ENCODE data around the gene KAT6B. TPM values are rescaled to one million over a fixed set of nuclear protein-coding genes. Genes with fewer than 3 reads are reported as not detected.

The KAT6B gene
- total and polyA plus RNA-seq, 2 of the 8 experiments (the other 6 are each of a cell fraction or from before 2014, with no cell fraction given), result 7.3 to 30.8 TPM

GRCh38 chr10:74810087-74810486, 16.3 kb upstream of the KAT6B start:
- CTCF ChIA-PET (ENCODE audit: partially characterized antibody), result no interaction called here
- Histone ChIP-seq H3K79me2 (ENCODE audit: control insufficient read depth in 1 of 2, insufficient read depth in 2 of 2, low read length in 2 of 2) (no peaks in the 10 kb centered on the region), H3K14ac (ENCODE audit: insufficient read length) (no peak overlapping the region), H3K4ac (replicated peaks; ENCODE audit: insufficient read length, low read depth, low read length) (no peak overlapping the region), H4K8ac (ENCODE audit: extremely low read depth, insufficient read depth, low read length) (no peak overlapping the region), H3K79me1 (ENCODE audit: low read depth, low read length) (no peaks in the 10 kb centered on the region), H2BK20ac (ENCODE audit: low read length) (no peak overlapping the region), H2AK5ac (ENCODE audit: low read depth, low read length) (no peak overlapping the region), H4K20me1 (replicated peaks in 1 of 2; ENCODE audit: control insufficient read depth in 1 of 2, insufficient read depth in 2 of 2, low read length in 2 of 2) (no peaks in the 10 kb centered on the region), H3K27ac (ENCODE audit: low read depth, low read length) (no peak overlapping the region), H3K4me2 (ENCODE audit: insufficient read depth in 1 of 2, low read depth in 2 of 2, low read length in 2 of 2) (no peak overlapping the region), H3K9me3 (ENCODE audit: insufficient read depth in 2 of 2, low read depth in 1 of 2, low read length in 1 of 2) (no peaks in the 10 kb centered on the region), H3K27me3 (replicated peaks in 1 of 4; ENCODE audit: control insufficient read depth in 3 of 4, extremely low read depth in 1 of 4, insufficient read depth in 3 of 4, low read length in 3 of 4) (peaks cover 0 to 2% (median 0%) of the 10 kb centered on the region in 4 experiments; a peak in 1 of 7 replicates), H3K23me2 (ENCODE audit: low read depth, low read length) (peaks cover 3% of the 10 kb centered on the region; the same call in 1 of the 2 replicates), H3K4me3 (ENCODE audit: extremely low read depth in 1 of 4, insufficient read depth in 2 of 4, low read depth in 3 of 4, low read length in 4 of 4) (no peak overlapping the region), H3K4me1 (replicated peaks in 1 of 4; ENCODE audit: control insufficient read depth in 3 of 4, insufficient read depth in 4 of 4, low read length in 3 of 4) (peaks cover 0 to 17% (median 5%) of the 10 kb centered on the region in 4 experiments; a peak in 6 of 7 replicates), H3K36me3 (ENCODE audit: control insufficient read depth in 2 of 4, insufficient read depth in 4 of 4, low read length in 3 of 4) (no peaks in the 10 kb centered on the region), H4K91ac (replicated peaks; ENCODE audit: insufficient read length, low read length) (no peak overlapping the region), H2BK15ac (ENCODE audit: low read length) (no peak overlapping the region), H3K18ac (ENCODE audit: extremely low read depth, low read length) (no peak overlapping the region), H3K56ac (replicated peaks; ENCODE audit: insufficient read length, low read depth, low read length) (no peak overlapping the region), H4K5ac (ENCODE audit: insufficient read length, low read depth, low read length) (no peak overlapping the region), H3K9ac (replicated peaks in 1 of 4; ENCODE audit: extremely low read depth in 1 of 4, low read depth in 3 of 4, low read length in 3 of 4) (no peak overlapping the region), H2BK12ac (ENCODE audit: low read depth, low read length) (no peak overlapping the region), H2AFZ (ENCODE audit: low read length) (no peak overlapping the region), H3K23ac (ENCODE audit: insufficient read length) (no peak overlapping the region), H2BK120ac (replicated peaks; ENCODE audit: low read depth, low read length) (no peak overlapping the region), H2BK5ac (ENCODE audit: low read depth, low read length) (no peak overlapping the region)
- DNase-seq (ENCODE audit: low read depth in 1 of 2, low spot score in 2 of 2) (no peak), FAIRE-seq (no peak)
- POLR2A ChIA-PET (ENCODE audit: partially characterized antibody), result no interaction called here
- WGBS, 2 experiments (ENCODE audit: extremely low coverage in 1 of 2, insufficient coverage in 1 of 2, insufficient read length in 1 of 2, insufficient replicate concordance in 2 of 2, low coverage in 1 of 2, low lambda C conversion rate in 2 of 2, missing lambda C conversion rate in 1 of 2), result 92% methylated on average over 2 of the region's 2 CpGs; no CpG with 5 or more reads in 1 of the 2 experiments
- TF ChIP-seq EP300 (IDR thresholded peaks at IDR 0.05; ENCODE audit: borderline replicate concordance in 1 of 2, low read depth in 2 of 2, low read length in 2 of 2) (no peak), BRCA1 (IDR thresholded peaks at IDR 0.05; ENCODE audit: low read depth, low read length) (no peak), TCF12 (IDR thresholded peaks at IDR 0.05; ENCODE audit: low read depth, low read length) (no peak), CEBPB (IDR thresholded peaks at IDR 0.05; ENCODE audit: low read depth, low read length) (no peak), JUND (IDR thresholded peaks at IDR 0.05; ENCODE audit: low read length) (no peak), ZNF274 (IDR thresholded peaks at IDR 0.05; ENCODE audit: borderline replicate concordance, extremely low read depth, low read length) (no peak), CBX5 (IDR thresholded peaks at IDR 0.05; ENCODE audit: low read depth, low read length) (no peak), RXRA (IDR thresholded peaks at IDR 0.05; ENCODE audit: insufficient read depth, low read depth, low read length) (no peak), SIX5 (IDR thresholded peaks at IDR 0.05; ENCODE audit: low read depth, low read length) (no peak), RFX5 (IDR thresholded peaks at IDR 0.05; ENCODE audit: borderline replicate concordance, low read depth, low read length) (no peak), CREB1 (IDR thresholded peaks at IDR 0.05) (no peak)
- TF ChIP-seq, protein P1, sequence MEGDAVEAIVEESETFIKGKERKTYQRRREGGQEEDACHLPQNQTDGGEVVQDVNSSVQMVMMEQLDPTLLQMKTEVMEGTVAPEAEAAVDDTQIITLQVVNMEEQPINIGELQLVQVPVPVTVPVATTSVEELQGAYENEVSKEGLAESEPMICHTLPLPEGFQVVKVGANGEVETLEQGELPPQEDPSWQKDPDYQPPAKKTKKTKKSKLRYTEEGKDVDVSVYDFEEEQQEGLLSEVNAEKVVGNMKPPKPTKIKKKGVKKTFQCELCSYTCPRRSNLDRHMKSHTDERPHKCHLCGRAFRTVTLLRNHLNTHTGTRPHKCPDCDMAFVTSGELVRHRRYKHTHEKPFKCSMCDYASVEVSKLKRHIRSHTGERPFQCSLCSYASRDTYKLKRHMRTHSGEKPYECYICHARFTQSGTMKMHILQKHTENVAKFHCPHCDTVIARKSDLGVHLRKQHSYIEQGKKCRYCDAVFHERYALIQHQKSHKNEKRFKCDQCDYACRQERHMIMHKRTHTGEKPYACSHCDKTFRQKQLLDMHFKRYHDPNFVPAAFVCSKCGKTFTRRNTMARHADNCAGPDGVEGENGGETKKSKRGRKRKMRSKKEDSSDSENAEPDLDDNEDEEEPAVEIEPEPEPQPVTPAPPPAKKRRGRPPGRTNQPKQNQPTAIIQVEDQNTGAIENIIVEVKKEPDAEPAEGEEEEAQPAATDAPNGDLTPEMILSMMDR (IDR thresholded peaks at IDR 0.05; ENCODE audit: control extremely low read depth in 1 of 3, insufficient read depth in 1 of 3, low read depth in 1 of 3, low read length in 3 of 3), result no peak

Data from H1 (cell line).